Heart left ventricle (tissue), 16 donors: ENCODE results near the gene ATG2B. TPM values are rescaled to one million over a fixed set of nuclear protein-coding genes. Genes with fewer than 3 reads are reported as not detected.

ENCODE experiments used
- ATAC-seq, 4 donors: fragments of 200-7000 bp; cut with Tn5 transposase; one replicate each; pipeline ENCODE4 v1.9.1; 2020 to 2022; ENCODE audit warnings: moderate library complexity in 4 of 4, mild to moderate bottlenecking in 3 of 4, moderate number of reproducible peaks in 1 of 4
- DNase-seq, 5 donors: peaks; one replicate each; pipeline ENCODE4 v3.0.0-alpha.2; 2020
- H3K27ac ChIP-seq, 12 donors: fragments of 200-600 bp; sonication (generic) in 4 of 12; one replicate each; pipeline versions ENCODE4 v1.5.0 to v1.8.0; 2016 to 2022; ENCODE audit warnings: mild to moderate bottlenecking in 2 of 12
- H3K27me3 ChIP-seq, 9 donors: fragments of 200-600 bp; sonication (generic) in 2 of 9; one replicate each; pipeline versions ENCODE4 v1.5.1 to v1.8.0; 2016 to 2022; ENCODE audit warnings: mild to moderate bottlenecking in 3 of 9
- H3K36me3 ChIP-seq, 9 donors: fragments of 200-600 bp; sonication (generic) in 2 of 9; one replicate each; pipeline versions ENCODE4 v1.5.0 to v1.8.0; 2018 to 2022; ENCODE audit warnings: mild to moderate bottlenecking in 2 of 9
- H3K4me1 ChIP-seq, 12 donors: fragments of 200-600 bp; sonication (generic) in 4 of 12; one replicate each; pipeline versions ENCODE4 v1.5.0 to v1.8.0; 2016 to 2022; ENCODE audit warnings: mild to moderate bottlenecking in 3 of 12
- H3K4me3 ChIP-seq, 12 donors: fragments of 200-600 bp; sonication (generic) in 4 of 12; one replicate each; pipeline versions ENCODE4 v1.5.0 to v1.8.0; 2017 to 2022; ENCODE audit warnings: mild to moderate bottlenecking in 9 of 12, moderate library complexity in 4 of 12
- H3K9me3 ChIP-seq, 12 donors: fragments of 200-600 bp; sonication (generic) in 4 of 12; one replicate each; pipeline versions ENCODE4 v1.5.0 to v1.8.0; 2016 to 2022; ENCODE audit warnings: mild to moderate bottlenecking in 1 of 12
- POLR2A ChIP-seq, 2 donors: fragments of 450-650 bp; IDR thresholded peaks; one replicate each; pipeline ENCODE4 v1.6.1; 2017; ENCODE audit warnings: antibody characterized with exemption in 2 of 2, mild to moderate bottlenecking in 2 of 2, moderate library complexity in 2 of 2
- WGBS, 4 donors: extraction: QIAGEN DNeasy Blood & Tissue Kit in 2 of 4; methylation state at CpG; one replicate each; pipeline versions ENCODE4 v1.1.5 to v1.1.7; 2013 to 2018; 5-methylcytosine and 5-hydroxymethylcytosine counted together
- intact Hi-C, 10 donors: fragments of 100-400 bp; cut with DNase I; formaldehyde crosslinking; loops; one replicate each; pipeline versions ENCODE4 v1.11.1 to v1.14.2; 2022
- polyA plus RNA-seq, 2 donors: library from polyadenylated mRNA; stranded (reverse); fragments of 200-250 nt; gene quantifications; one replicate each; pipeline ENCODE4 v1.2.3, GENCODE V29; 2013
- total RNA-seq, 9 donors: library from RNA; depleted of rRNA in 2 of 9; stranded (reverse); fragments of >200 nt in 2 of 9; fragmentation: NEBNext Ultra II Directional in 3 of 9; extraction: Animal tissue kit (Norgen Biotek cat#: 25700) in 3 of 9; gene quantifications; one replicate each; pipeline versions ENCODE4 v1.1.0 to v1.2.4, GENCODE V29; 2016 to 2023
- TF ChIP-seq, protein P1 (sequence below), 12 donors: fragments of 200-600 bp; sonication (generic) in 4 of 12; IDR thresholded peaks; one replicate each; pipeline versions ENCODE4 v1.5.0 to v1.8.0; 2018 to 2022; ENCODE audit warnings: antibody characterized with exemption in 12 of 12, mild to moderate bottlenecking in 5 of 12
- donor health status: ischemic (EF 13 %, LVEDD 7.1; RV severe dilation, severe dysfunction).
- donor health status: healthy with polysubstance abuse.
- donor health status: DM: no; HTN: yes; CAD: no.
- donor health status: DM: no; HTN: no; CAD: no.
- donor health status: ischemic (EF 25% LVEDD 6.9; RV normal size, moderate dysfunction).
- donor health status: ischemic (EF 25% LVEDD 5.7; RV mildly dilated, moderate dysfunction).
- donor health status: healthy.
- donor health status: DM: yes; HTN: yes; CAD: no.
- donor health status: ischemic (EF 35%, LVEDD 5.7; RV mildly dilated, moderate dysfunction).
- donor health status: nonischemic (EF 11% LVEDD 7.7; RV severe dilation, severe dysfunction).
- donor health status: DM: yes; HTN: yes; CAD: no.
- donor health status: PGD.
- donor health status: ischemic (EF 29% LVEDD 5.4; RV normal size, mild dysfunction).
- donor health status: nonischemic (EF 23%, LVEDD 6.1; RV moderate dilation, normal function).

ATG2B gene
- total and polyA plus RNA-seq, 11 donors, result 2.7 to 19.5 (median 15.6) TPM

- no peaks in the 10 kb centered on the region for H3K36me3 ChIP-seq
- H3K27ac ChIP-seq, result no peak overlapping the region
- TF ChIP-seq POLR2A (IDR thresholded peaks at IDR 0.05), result no peak
- TF ChIP-seq, protein P1, sequence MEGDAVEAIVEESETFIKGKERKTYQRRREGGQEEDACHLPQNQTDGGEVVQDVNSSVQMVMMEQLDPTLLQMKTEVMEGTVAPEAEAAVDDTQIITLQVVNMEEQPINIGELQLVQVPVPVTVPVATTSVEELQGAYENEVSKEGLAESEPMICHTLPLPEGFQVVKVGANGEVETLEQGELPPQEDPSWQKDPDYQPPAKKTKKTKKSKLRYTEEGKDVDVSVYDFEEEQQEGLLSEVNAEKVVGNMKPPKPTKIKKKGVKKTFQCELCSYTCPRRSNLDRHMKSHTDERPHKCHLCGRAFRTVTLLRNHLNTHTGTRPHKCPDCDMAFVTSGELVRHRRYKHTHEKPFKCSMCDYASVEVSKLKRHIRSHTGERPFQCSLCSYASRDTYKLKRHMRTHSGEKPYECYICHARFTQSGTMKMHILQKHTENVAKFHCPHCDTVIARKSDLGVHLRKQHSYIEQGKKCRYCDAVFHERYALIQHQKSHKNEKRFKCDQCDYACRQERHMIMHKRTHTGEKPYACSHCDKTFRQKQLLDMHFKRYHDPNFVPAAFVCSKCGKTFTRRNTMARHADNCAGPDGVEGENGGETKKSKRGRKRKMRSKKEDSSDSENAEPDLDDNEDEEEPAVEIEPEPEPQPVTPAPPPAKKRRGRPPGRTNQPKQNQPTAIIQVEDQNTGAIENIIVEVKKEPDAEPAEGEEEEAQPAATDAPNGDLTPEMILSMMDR (IDR thresholded peaks at IDR 0.05), result no peak
- 86 to 91% (median 88%) methylated on average over 12 of the region's 12 CpGs for WGBS, 4 donors
- H3K4me3 ChIP-seq, result no peak overlapping the region
- H3K27me3 ChIP-seq, result no peaks in the 10 kb centered on the region
- no peak for ATAC-seq
- H3K9me3 ChIP-seq, result no peaks in the 10 kb centered on the region
- peaks cover 0 to 3% (median 0%) of the 10 kb centered on the region in 12 donors for H3K4me1 ChIP-seq
- DNase-seq, result no peak
- intact Hi-C loops, result no loop called here
Observed at GRCh38 chr14:96408608-96409007, 45.5 kb upstream of the ATG2B start.

GRCh38 chr14:96407935-96408570 is 44.9 kb upstream of the ATG2B start:
- H3K36me3 ChIP-seq, result no peaks in the 10 kb centered on the region
- no peak for TF ChIP-seq POLR2A (IDR thresholded peaks at IDR 0.05)
- TF ChIP-seq, protein P1 (IDR thresholded peaks at IDR 0.05), result no peak

DNA sequence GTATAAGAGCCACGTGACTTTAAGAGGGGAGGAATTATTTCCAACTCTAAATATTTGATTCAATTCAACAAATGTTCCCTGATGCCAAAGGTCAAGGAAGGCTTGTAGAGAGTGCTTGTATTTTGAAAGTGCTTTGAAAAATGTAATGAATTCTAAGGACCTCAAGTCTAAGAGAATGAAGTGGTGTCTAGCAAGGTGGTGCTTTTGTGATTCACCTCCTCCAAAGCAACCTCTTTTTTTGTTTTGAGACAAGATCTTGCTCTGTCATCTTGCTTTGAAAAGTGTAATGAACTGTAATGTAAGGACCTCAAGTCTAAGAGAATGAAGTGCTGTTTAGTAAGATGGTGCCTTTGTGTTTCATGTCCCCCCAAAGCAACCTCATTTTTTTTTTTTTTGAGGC is 42.5 kb upstream of the ATG2B start:
- TF ChIP-seq POLR2A (IDR thresholded peaks at IDR 0.05), result no peak
- TF ChIP-seq, protein P1 (IDR thresholded peaks at IDR 0.05), result no peak

More at GRCh38 chr14:96407935-96408570, 44.9 kb upstream of the ATG2B start:
- Histone ChIP-seq H3K4me3 (no peak overlapping the region), H3K9me3 (no peaks in the 10 kb centered on the region), H3K27ac (no peak overlapping the region), H3K4me1 (peaks cover 0 to 4% (median 0%) of the 10 kb centered on the region in 12 donors), H3K27me3 (no peaks in the 10 kb centered on the region)
- intact Hi-C loops, result no loop called here
- WGBS, 4 donors, result 49 to 66% (median 58%) methylated on average over 3 of the region's 3 CpGs
- no peak for DNase-seq
- ATAC-seq, result no peak

GRCh38 chr14:96403409-96403808 is 40.3 kb upstream of the ATG2B start:
- intact Hi-C loops, result no loop called here
- H3K27ac ChIP-seq, result peak overlapping the region in 5 of 12 donors; percentile 1 to 43 (median 33)
- peaks cover 0 to 4% (median 0%) of the 10 kb centered on the region in 12 donors for H3K4me1 ChIP-seq
- ATAC-seq, result peak in 1 of 4 donors; percentile 76
- TF ChIP-seq, protein P1 (IDR thresholded peaks at IDR 0.05), result no peak
- TF ChIP-seq POLR2A (IDR thresholded peaks at IDR 0.05), result no peak
- no peak for DNase-seq
- no peaks in the 10 kb centered on the region for H3K36me3 ChIP-seq
- H3K4me3 ChIP-seq, result no peak overlapping the region
- WGBS, 4 donors, result 54 to 72% (median 68%) methylated on average over 3 of the region's 3 CpGs
- no peaks in the 10 kb centered on the region for H3K27me3 ChIP-seq
- no peaks in the 10 kb centered on the region for H3K9me3 ChIP-seq

More for the DNA sequence above, 42.5 kb upstream of the ATG2B start:
- WGBS, 4 donors, result 85 to 100% (median 91%) methylated on average over 1 of the region's 1 CpG
- intact Hi-C loops, result no loop called here
- H3K4me3 ChIP-seq, result no peak overlapping the region
- no peaks in the 10 kb centered on the region for H3K9me3 ChIP-seq
- ATAC-seq (no peak), DNase-seq (no peak)
- no peaks in the 10 kb centered on the region for H3K36me3 ChIP-seq
- H3K27ac ChIP-seq, result no peak overlapping the region
- no peaks in the 10 kb centered on the region for H3K27me3 ChIP-seq
- peaks cover 0 to 4% (median 0%) of the 10 kb centered on the region in 12 donors for H3K4me1 ChIP-seq
